Ecto neural progenitor cell (in vitro differentiated cells): ENCODE data around the gene FAM53B.

ENCODE experiments used
- DNase-seq: peaks from one replicate; pipeline ENCODE4 v3.0.0-alpha.2; 2018; ENCODE audit warnings: low spot score

The FAM53B gene

GRCh38 chr10:124742413-124743190 is 1.6 kb downstream of the FAM53B start:
- peak; percentile 65 for DNase-seq

- DNase-seq = no peak
Observed at GRCh38 chr10:124741922-124742412, 2.2 kb downstream of the FAM53B start.

- DNase-seq = peak; percentile 85
Observed at GRCh38 chr10:124741281-124741921, 2.8 kb downstream of the FAM53B start.

GRCh38 chr10:124740369-124741280 is 3.6 kb downstream of the FAM53B start:
- peak; percentile 67 for DNase-seq

GRCh38 chr10:124739986-124740368 is 4.2 kb downstream of the FAM53B start:
- DNase-seq = no peak

- no peak for DNase-seq
Observed at GRCh38 chr10:124739119-124739921, 4.9 kb downstream of the FAM53B start.

GRCh38 chr10:124738441-124738840 is 5.7 kb downstream of the FAM53B start:
- no peak for DNase-seq

GRCh38 chr10:124737708-124738107 is 6.5 kb downstream of the FAM53B start:
- no peak for DNase-seq

- DNase-seq = no peak
Observed at GRCh38 chr10:124737221-124737620, 7.0 kb downstream of the FAM53B start.

GRCh38 chr10:124736491-124737136 is 7.6 kb downstream of the FAM53B start:
- DNase-seq = peak; percentile 41

- DNase-seq = no peak
Observed at GRCh38 chr10:124735491-124736286, 8.5 kb downstream of the FAM53B start.

- DNase-seq = no peak
Observed at GRCh38 chr10:124734311-124735166, 9.6 kb downstream of the FAM53B start.

- no peak for DNase-seq
Observed at GRCh38 chr10:124733571-124734245, 10.5 kb downstream of the FAM53B start.

- no peak for DNase-seq
Observed at GRCh38 chr10:124732931-124733570, 11.1 kb downstream of the FAM53B start.

GRCh38 chr10:124731551-124731950 is 12.6 kb downstream of the FAM53B start:
- peak; percentile 20 for DNase-seq

GRCh38 chr10:124730790-124731189 is 13.4 kb downstream of the FAM53B start:
- DNase-seq = no peak

- DNase-seq = no peak
Observed at GRCh38 chr10:124728830-124729661, 15.1 kb downstream of the FAM53B start.
